ENCODE results near the gene TBL1XR1. TPM values are rescaled to one million over a fixed set of nuclear protein-coding genes. Genes with fewer than 3 reads are reported as not detected.

Gene TBL1XR1
- total and polyA plus RNA-seq, 2 of the 13 experiments (the other 11 are each of a cell fraction or from before 2014, with no cell fraction given) = 57.7 to 62.5 TPM

DNA sequence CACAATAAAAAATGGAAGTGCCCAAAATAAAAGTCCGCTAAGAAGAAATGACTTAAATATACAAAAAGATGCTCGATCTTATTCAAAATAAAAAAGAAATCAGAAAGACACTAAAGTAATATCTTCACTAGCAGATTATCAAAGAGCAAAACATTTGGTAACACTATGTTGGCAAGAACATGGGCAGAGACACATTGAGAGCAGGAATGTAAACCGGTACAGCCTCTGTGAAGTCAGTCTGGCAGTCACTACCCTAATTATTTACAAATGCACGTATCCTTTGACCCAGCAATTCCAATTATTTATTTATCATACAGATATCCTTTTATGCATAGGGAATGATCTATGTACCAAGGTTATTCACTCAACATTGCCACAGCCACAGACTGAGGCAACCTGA, 34.5 kb downstream of the TBL1XR1 start:
- intact Hi-C loops (cut with micrococcal nuclease; ENCODE audit: unreplicated experiment) = no loop called here
- Histone ChIP-seq H3K4me2 (ENCODE audit: low read depth, low read length) (no peak overlapping the region), H3K27ac (ENCODE audit: extremely low read length, insufficient read depth, low read length) (no peak overlapping the region), H3K4me1 (ENCODE audit: insufficient read depth, low read length) (peaks cover 4% of the 10 kb centered on the region; the same call in 1 of the 2 replicates), H3K9me3 (ENCODE audit: low read length) (no peaks in the 10 kb centered on the region), H2AFZ (ENCODE audit: low read length) (no peak overlapping the region), H4K20me1 (ENCODE audit: insufficient read depth, low read length) (peaks cover 47% of the 10 kb centered on the region), H3K27me3 (ENCODE audit: control insufficient read depth in 1 of 2, insufficient read depth in 2 of 2, low read length in 2 of 2) (no peaks in the 10 kb centered on the region), H3K79me2 (ENCODE audit: insufficient read depth, low read length) (peaks cover 96% of the 10 kb centered on the region), H3K9ac (ENCODE audit: insufficient read depth, low read depth, low read length) (no peak overlapping the region), H3K36me3 (replicated peaks in 1 of 2; ENCODE audit: control insufficient read depth in 1 of 2, insufficient read depth in 2 of 2, low read length in 2 of 2) (no peaks in the 10 kb centered on the region; a peak in 1 of 5 replicates), H3K4me3 (replicated peaks in 1 of 3; ENCODE audit: insufficient read depth in 1 of 3, low read depth in 2 of 3, low read length in 3 of 3) (no peak overlapping the region)
- in situ Hi-C loops (cut with HindIII; ENCODE audit: extremely low pct_ligation_motif_present, low pct_unique_long_range_greater_than_20kb) = no loop called here
- ChIA-PET POLR2A (no interaction called here), CTCF (ENCODE audit: low intra/inter-chr PET ratio, low total read pairs) (no interaction called here)
- BruUV-seq (replicated peaks) = no TSS peak
- no peak for DNase-seq (ENCODE audit: low spot score)
- 96% methylated on average over 4 of the region's 4 CpGs for WGBS (ENCODE audit: low lambda C conversion rate)
- no peak for TF ChIP-seq IRF2 (CRISPR knock-in tag; IDR thresholded peaks at IDR 0.05)
- no peak for TF ChIP-seq ZNF619 (CRISPR knock-in tag; IDR thresholded peaks at IDR 0.05)
- TF ChIP-seq NCOA5 (CRISPR knock-in tag; IDR thresholded peaks at IDR 0.05) = no peak
- no peak for TF ChIP-seq GPN1 (CRISPR knock-in tag; IDR thresholded peaks at IDR 0.05; ENCODE audit: borderline replicate concordance)
- no peak for TF ChIP-seq ZNF512 (CRISPR knock-in tag; IDR thresholded peaks at IDR 0.05)
- no peak for TF ChIP-seq ZNF282 (IDR thresholded peaks at IDR 0.05; ENCODE audit: partially characterized antibody)
- no peak for TF ChIP-seq ONECUT2 (CRISPR knock-in tag; IDR thresholded peaks at IDR 0.05)
- no peak for TF ChIP-seq ZNF713 (CRISPR knock-in tag; IDR thresholded peaks at IDR 0.05)
- TF ChIP-seq, protein P1, sequence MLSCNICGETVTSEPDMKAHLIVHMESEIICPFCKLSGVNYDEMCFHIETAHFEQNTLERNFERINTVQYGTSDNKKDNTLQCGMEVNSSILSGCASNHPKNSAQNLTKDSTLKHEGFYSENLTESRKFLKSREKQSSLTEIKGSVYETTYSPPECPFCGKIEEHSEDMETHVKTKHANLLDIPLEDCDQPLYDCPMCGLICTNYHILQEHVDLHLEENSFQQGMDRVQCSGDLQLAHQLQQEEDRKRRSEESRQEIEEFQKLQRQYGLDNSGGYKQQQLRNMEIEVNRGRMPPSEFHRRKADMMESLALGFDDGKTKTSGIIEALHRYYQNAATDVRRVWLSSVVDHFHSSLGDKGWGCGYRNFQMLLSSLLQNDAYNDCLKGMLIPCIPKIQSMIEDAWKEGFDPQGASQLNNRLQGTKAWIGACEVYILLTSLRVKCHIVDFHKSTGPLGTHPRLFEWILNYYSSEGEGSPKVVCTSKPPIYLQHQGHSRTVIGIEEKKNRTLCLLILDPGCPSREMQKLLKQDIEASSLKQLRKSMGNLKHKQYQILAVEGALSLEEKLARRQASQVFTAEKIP (CRISPR knock-in tag; IDR thresholded peaks at IDR 0.05; ENCODE audit: borderline replicate concordance) = no peak
- TF ChIP-seq HDAC2 (CRISPR knock-in tag; IDR thresholded peaks at IDR 0.05) = no peak
- no peak for TF ChIP-seq KMT2A (CRISPR knock-in tag; IDR thresholded peaks at IDR 0.05)
- no peak for TF ChIP-seq JUNB (CRISPR knock-in tag; IDR thresholded peaks at IDR 0.05; ENCODE audit: borderline replicate concordance)
- no peak for ATAC-seq
- no peak for FAIRE-seq
